Ascending aorta (tissue), 2 donors: ENCODE data around the gene KNDC1. TPM values are rescaled to one million over a fixed set of nuclear protein-coding genes. Genes with fewer than 3 reads are reported as not detected.

ENCODE experiments used
- DNase-seq, 2 donors: peaks; one replicate each; pipeline ENCODE4 v3.0.0-alpha.2; 2019; ENCODE audit warnings: low spot score in 2 of 2
- H3K27ac ChIP-seq, 2 donors: fragments of 200-600 bp; sonication (generic); one replicate each; pipeline ENCODE4 v1.5.1; 2016 to 2017; ENCODE audit warnings: mild to moderate bottlenecking in 1 of 2
- H3K27me3 ChIP-seq: fragments of 200-600 bp; sonication (generic); one replicate; pipeline ENCODE4 v1.5.1; 2017
- H3K36me3 ChIP-seq, 2 donors: fragments of 200-600 bp; sonication (generic); one replicate each; pipeline ENCODE4 v1.5.1; 2016
- H3K4me1 ChIP-seq, 2 donors: fragments of 200-600 bp; sonication (generic); one replicate each; pipeline ENCODE4 v1.5.1; 2016 to 2017; ENCODE audit warnings: mild to moderate bottlenecking in 1 of 2
- H3K4me3 ChIP-seq, 2 donors: fragments of 200-600 bp; sonication (generic); one replicate each; pipeline ENCODE4 v1.5.1; 2016 to 2017; ENCODE audit warnings: mild to moderate bottlenecking in 1 of 2
- H3K9me3 ChIP-seq, 2 donors: fragments of 200-600 bp; sonication (generic); one replicate each; pipeline ENCODE4 v1.5.1; 2016
- CTCF ChIP-seq, 3 experiments: fragments of 200-600 bp in 2 of 3; fragments of 450-650 bp in 1 of 3; sonication (generic) in 2 of 3; IDR thresholded peaks; one replicate each; pipeline ENCODE4 v1.5.1; 2016 to 2019; ENCODE audit warnings: antibody characterized with exemption in 3 of 3, mild to moderate bottlenecking in 1 of 3, moderate library complexity in 1 of 3
- intact Hi-C: fragments of 100-400 bp; cut with DNase I; formaldehyde crosslinking; loops from one replicate; pipeline ENCODE4 v1.15.1; 2023
- total RNA-seq: library from RNA; depleted of rRNA; stranded (reverse); fragments of >200 nt; gene quantifications from one replicate; pipeline ENCODE4 v1.1.0, GENCODE V29; 2016

KNDC1 gene
- total RNA-seq, 1 donor from 2014 or later: 0.21 TPM

GRCh38 chr10:133209641-133210040 is 49.6 kb downstream of the KNDC1 start:
- no peak overlapping the region for H3K4me3 ChIP-seq
- H3K4me1 ChIP-seq: no peaks in the 10 kb centered on the region
- DNase-seq: no peak
- H3K27me3 ChIP-seq: no peaks in the 10 kb centered on the region
- TF ChIP-seq CTCF (IDR thresholded peaks at IDR 0.05): no peak
- H3K36me3 ChIP-seq: no peaks in the 10 kb centered on the region
- H3K27ac ChIP-seq: no peak overlapping the region
- H3K9me3 ChIP-seq: no peaks in the 10 kb centered on the region
- intact Hi-C loops: no loop called here

- Histone ChIP-seq H3K9me3 (no peaks in the 10 kb centered on the region), H3K27me3 (no peaks in the 10 kb centered on the region), H3K4me3 (no peak overlapping the region), H3K36me3 (no peaks in the 10 kb centered on the region), H3K27ac (no peak overlapping the region), H3K4me1 (no peaks in the 10 kb centered on the region)
- intact Hi-C loops: no loop called here
- TF ChIP-seq CTCF (IDR thresholded peaks at IDR 0.05): no peak
- DNase-seq: no peak
Measured at GRCh38 chr10:133210398-133211140, 50.5 kb downstream of the KNDC1 start.

- Histone ChIP-seq H3K4me1 (no peaks in the 10 kb centered on the region), H3K36me3 (no peaks in the 10 kb centered on the region), H3K27me3 (no peaks in the 10 kb centered on the region), H3K4me3 (no peak overlapping the region), H3K9me3 (no peaks in the 10 kb centered on the region), H3K27ac (no peak overlapping the region)
- no peak for DNase-seq
- intact Hi-C loops: no loop called here
- TF ChIP-seq CTCF (IDR thresholded peaks at IDR 0.05): no peak
Measured at GRCh38 chr10:133211141-133211830, 51.3 kb downstream of the KNDC1 start.

- DNase-seq: no peak
- H3K27me3 ChIP-seq: no peaks in the 10 kb centered on the region
- no peak overlapping the region for H3K27ac ChIP-seq
- no peak overlapping the region for H3K4me3 ChIP-seq
- H3K36me3 ChIP-seq: no peaks in the 10 kb centered on the region
- no peak for TF ChIP-seq CTCF (IDR thresholded peaks at IDR 0.05)
- no peaks in the 10 kb centered on the region for H3K9me3 ChIP-seq
- intact Hi-C loops: no loop called here
- H3K4me1 ChIP-seq: no peaks in the 10 kb centered on the region
Measured at GRCh38 chr10:133211959-133212852, 52.2 kb downstream of the KNDC1 start.

GRCh38 chr10:133212853-133213494 is 53.0 kb downstream of the KNDC1 start:
- Histone ChIP-seq H3K27ac (no peak overlapping the region), H3K9me3 (no peaks in the 10 kb centered on the region), H3K27me3 (no peaks in the 10 kb centered on the region), H3K4me1 (no peaks in the 10 kb centered on the region), H3K4me3 (no peak overlapping the region), H3K36me3 (no peaks in the 10 kb centered on the region)
- no peak for DNase-seq
- intact Hi-C loops: no loop called here
- no peak for TF ChIP-seq CTCF (IDR thresholded peaks at IDR 0.05)
